ENCODE measurements around the gene NFIB.

GRCh38 chr9:14303521-14303920, 10.4 kb downstream of the NFIB start:
- TF ChIP-seq CTCF (IDR thresholded peaks at IDR 0.05) (no peak), ZFX (IDR thresholded peaks at IDR 0.05; ENCODE audit: borderline replicate concordance) (no peak)

Data from 22Rv1 (cell line).